Measurements from ENCODE around the gene CHRNA7.
"Not testable (repeated sequence)": the region's sequence is repeated elsewhere in the genome, so short reads cannot be mapped to it uniquely, and the experiment has no call there.

Gene CHRNA7

GRCh38 chr15:32167913-32168312 lies 137.6 kb downstream of the CHRNA7 start:
- DNase-seq (ENCODE audit: low spot score) = not testable (repeated sequence)

- not testable (repeated sequence) for DNase-seq (ENCODE audit: low spot score)
These were observed 150.3 kb downstream of the CHRNA7 start for GRCh38 chr15:32180579-32180978.

- not testable (repeated sequence) for DNase-seq (ENCODE audit: low spot score)
These were observed 163.5 kb downstream of the CHRNA7 start for GRCh38 chr15:32193780-32194179.

- not testable (repeated sequence) for DNase-seq (ENCODE audit: low spot score)
These were observed 165.9 kb downstream of the CHRNA7 start for GRCh38 chr15:32196206-32196605.

GRCh38 chr15:32198938-32199337 lies 168.6 kb downstream of the CHRNA7 start:
- not testable (repeated sequence) for DNase-seq (ENCODE audit: low spot score)

- DNase-seq (ENCODE audit: low spot score) = not testable (repeated sequence)
These were observed 178.8 kb downstream of the CHRNA7 start for GRCh38 chr15:32209081-32209480.

- peak; percentile 57 for DNase-seq (ENCODE audit: low spot score)
These were observed 188.4 kb downstream of the CHRNA7 start for GRCh38 chr15:32218666-32219065.

Small RNAs within 50 kb of the gene (small RNA-seq; reads per million reads assigned to genes)
- gene RF00019 = 0 reads per million in 2 experiments

Measured in SK-N-DZ (cell line).